HL-60 (cell line): ENCODE measurements around the gene RENBP. TPM values are rescaled to one million over a fixed set of nuclear protein-coding genes. Genes with fewer than 3 reads are reported as not detected.

Experiments
- DNase-seq, 2 experiments: peaks; one replicate each; pipeline ENCODE4 v3.0.0-alpha.2; 2010 to 2020; ENCODE audit warnings: low read depth in 1 of 2, low spot score in 1 of 2
- H3K27ac ChIP-seq: fragments of 250-450 bp; sonication (Bioruptor Pico); replicated peaks from 2 replicates; pipeline ENCODE4 v1.5.1; 2020; ENCODE audit warnings: mild to moderate bottlenecking, moderate library complexity
- H3K27me3 ChIP-seq: fragments of 250-450 bp; sonication (Bioruptor Pico); 2 replicates; pipeline ENCODE4 v1.5.1; 2021; ENCODE audit warnings: mild to moderate bottlenecking, moderate library complexity; ENCODE audit not compliant: insufficient read depth, poor library complexity, severe bottlenecking
- H3K4me3 ChIP-seq: replicated peaks from 2 replicates; pipeline ENCODE4 v1.5.1; 2011; ENCODE audit warnings: mild to moderate bottlenecking, control low read depth, low read length; ENCODE audit not compliant: insufficient read depth
- GABPA ChIP-seq: IDR thresholded peaks from 2 replicates; pipeline ENCODE4 v1.6.1; 2012; ENCODE audit warnings: low read depth
- POLR2AphosphoS5 ChIP-seq: IDR thresholded peaks from 2 replicates; pipeline ENCODE4 v1.6.1; 2012; ENCODE audit warnings: low read depth
- REST ChIP-seq: IDR thresholded peaks from 2 replicates; pipeline ENCODE4 v1.6.1; 2012; ENCODE audit warnings: low read depth; ENCODE audit not compliant: insufficient replicate concordance
- SPI1 ChIP-seq: IDR thresholded peaks from 2 replicates; pipeline ENCODE4 v1.6.1; 2012; ENCODE audit warnings: low read depth, mild to moderate bottlenecking, borderline replicate concordance
- microRNA-seq: library from miRNA; unstranded; fragments of <30 nt; microRNA quantifications from one replicate; pipeline ENCODE4, GENCODE V29; 2018
- TF ChIP-seq, protein P1 (sequence below): IDR thresholded peaks from one replicate; pipeline ENCODE4 v1.5.1; 2011; ENCODE audit warnings: low read length, control low read depth, inconsistent platforms; ENCODE audit not compliant: insufficient read depth

Gene RENBP

DNA sequence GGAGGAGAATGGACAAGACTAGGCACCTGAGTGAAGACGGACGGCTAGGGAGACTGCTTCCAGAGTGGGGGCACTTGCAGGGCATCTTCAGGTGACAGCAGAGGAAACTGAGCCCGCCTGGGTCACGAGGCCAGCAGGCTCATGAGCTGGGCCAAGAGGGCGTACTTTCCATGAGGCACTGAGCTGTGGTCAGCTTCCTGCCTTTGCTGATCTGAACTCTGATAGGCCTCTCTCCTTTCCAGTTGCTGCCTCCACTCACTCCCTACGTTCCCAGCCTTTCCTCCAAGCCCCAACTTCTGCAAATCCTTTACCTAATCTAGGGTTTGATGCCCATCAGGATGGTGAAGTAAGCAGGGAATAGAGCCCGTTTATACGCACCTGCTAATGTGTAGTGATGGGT lies 57.1 kb downstream of the RENBP start:
- Histone ChIP-seq H3K4me3 (no peak overlapping the region), H3K27me3 (peaks cover 18% of the 10 kb centered on the region), H3K27ac (no peak overlapping the region)
- DNase-seq = no peak
- TF ChIP-seq GABPA (no peak), POLR2AphosphoS5 (no peak), REST (no peak), SPI1 (no peak)

GRCh38 chrX:153886915-153887314 lies 57.5 kb downstream of the RENBP start:
- no peak for DNase-seq
- Histone ChIP-seq H3K4me3 (no peak overlapping the region), H3K27ac (no peak overlapping the region), H3K27me3 (peaks cover 18% of the 10 kb centered on the region)
- TF ChIP-seq REST (no peak), GABPA (no peak), POLR2AphosphoS5 (no peak), SPI1 (no peak)
- TF ChIP-seq, protein P1, sequence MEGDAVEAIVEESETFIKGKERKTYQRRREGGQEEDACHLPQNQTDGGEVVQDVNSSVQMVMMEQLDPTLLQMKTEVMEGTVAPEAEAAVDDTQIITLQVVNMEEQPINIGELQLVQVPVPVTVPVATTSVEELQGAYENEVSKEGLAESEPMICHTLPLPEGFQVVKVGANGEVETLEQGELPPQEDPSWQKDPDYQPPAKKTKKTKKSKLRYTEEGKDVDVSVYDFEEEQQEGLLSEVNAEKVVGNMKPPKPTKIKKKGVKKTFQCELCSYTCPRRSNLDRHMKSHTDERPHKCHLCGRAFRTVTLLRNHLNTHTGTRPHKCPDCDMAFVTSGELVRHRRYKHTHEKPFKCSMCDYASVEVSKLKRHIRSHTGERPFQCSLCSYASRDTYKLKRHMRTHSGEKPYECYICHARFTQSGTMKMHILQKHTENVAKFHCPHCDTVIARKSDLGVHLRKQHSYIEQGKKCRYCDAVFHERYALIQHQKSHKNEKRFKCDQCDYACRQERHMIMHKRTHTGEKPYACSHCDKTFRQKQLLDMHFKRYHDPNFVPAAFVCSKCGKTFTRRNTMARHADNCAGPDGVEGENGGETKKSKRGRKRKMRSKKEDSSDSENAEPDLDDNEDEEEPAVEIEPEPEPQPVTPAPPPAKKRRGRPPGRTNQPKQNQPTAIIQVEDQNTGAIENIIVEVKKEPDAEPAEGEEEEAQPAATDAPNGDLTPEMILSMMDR = no peak

DNA sequence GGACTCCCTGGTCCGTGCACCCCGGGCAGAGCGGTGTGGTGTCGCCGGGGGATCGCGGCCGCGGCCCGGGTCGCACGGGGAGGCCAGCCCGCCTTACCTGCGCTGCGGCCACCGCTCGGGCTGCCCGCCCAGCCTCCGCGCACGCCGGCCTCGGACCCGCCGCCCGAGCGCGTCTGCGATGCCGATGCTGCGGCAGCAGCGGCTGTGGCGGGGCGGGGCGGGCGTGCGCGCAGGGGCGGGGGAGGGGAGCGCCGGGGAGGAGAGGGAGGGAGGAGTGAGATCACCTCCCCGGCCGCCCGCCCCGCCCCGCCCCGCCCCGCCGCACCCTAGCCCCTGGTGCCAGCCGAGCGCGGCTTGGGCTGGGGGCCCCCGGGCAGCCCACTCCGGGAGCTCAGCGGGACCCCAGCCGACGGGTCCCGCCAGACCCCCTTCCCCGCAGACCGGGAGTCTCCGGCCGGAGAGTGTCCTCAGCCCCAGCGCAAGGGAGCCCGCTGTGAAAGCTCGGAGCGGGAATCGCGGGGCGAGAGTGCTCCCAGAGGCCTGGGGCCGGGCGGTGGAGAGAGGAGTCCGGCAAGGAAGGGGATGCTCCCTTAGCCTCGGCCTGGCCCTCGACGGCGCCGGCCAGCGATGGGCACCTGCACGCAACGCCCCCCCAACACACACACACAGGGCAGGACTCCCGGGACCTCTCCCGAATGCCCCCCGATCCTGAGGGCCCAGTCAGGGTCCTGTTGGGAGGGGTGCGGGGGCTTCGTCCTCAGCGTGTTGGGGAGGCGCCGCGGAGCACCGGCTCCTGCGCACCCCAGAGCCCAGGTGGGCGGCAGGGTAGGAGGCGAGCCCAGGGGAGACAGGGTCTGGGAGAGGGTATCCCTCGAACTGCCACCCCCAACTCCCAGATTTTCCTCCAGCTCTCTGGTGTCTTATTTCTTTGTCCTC lies 58.2 kb downstream of the RENBP start, which contains the start of gene L1CAM:
Gene L1CAM (minus strand): TSS at position 206 of the 936 bp plus-strand sequence. CDS start 10,337 bp downstream, outside the sequence.
- DNase-seq = no peak
- TF ChIP-seq SPI1 (no peak), REST (no peak), GABPA (no peak), POLR2AphosphoS5 (no peak)
- TF ChIP-seq, protein P1 = no peak

More for the DNA sequence above, 58.2 kb downstream of the RENBP start, which contains the start of gene L1CAM:
- no peak within 1 kb of the TSS for H3K27ac ChIP-seq
- peaks cover 18% of the 10 kb centered on the region for H3K27me3 ChIP-seq
- no peak within 1 kb of the TSS for H3K4me3 ChIP-seq

Small RNAs within 50 kb of the gene (microRNA-seq; reads per million reads assigned to microRNA genes)
- gene MIR3202-1 (not detected), gene MIR3202-2 (not detected)
